PC-3 (cell line): Measurements from ENCODE around the gene MCF2L2.

Source experiments
- EZH2 ChIP-seq: fragments of 300-600 bp; sonication (generic); IDR thresholded peaks from one replicate; pipeline ENCODE4 v1.6.1; 2017; ENCODE audit warnings: antibody characterized with exemption, mild to moderate bottlenecking, low read length; ENCODE audit not compliant: unreplicated experiment
- TF ChIP-seq, protein P1 (sequence below): fragments of 300-600 bp; sonication (generic); conservative IDR thresholded peaks from 2 replicates; pipeline ENCODE4 v1.5.1; 2017; ENCODE audit warnings: antibody characterized with exemption, low read depth, mild to moderate bottlenecking, low read length

DNA sequence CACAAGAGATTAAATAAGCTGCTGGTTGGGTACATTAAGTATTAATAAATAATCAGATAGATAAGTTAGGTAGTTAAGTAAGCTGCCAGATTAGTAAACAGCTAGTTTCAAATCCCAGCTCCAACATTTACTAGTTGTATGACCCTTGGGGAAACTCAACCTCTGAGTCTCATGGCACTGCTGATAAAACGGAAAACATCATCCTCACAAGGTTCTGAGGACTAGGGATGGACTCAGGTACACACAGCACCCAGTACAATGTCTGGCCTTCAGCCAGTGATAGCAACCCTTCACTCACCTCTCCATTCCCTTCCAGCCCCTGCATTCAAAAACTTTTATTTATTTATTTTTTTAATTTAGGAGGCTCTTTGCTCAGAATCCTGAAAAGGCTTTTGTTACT is 143.1 kb downstream of the MCF2L2 start:
- TF ChIP-seq, protein P1, sequence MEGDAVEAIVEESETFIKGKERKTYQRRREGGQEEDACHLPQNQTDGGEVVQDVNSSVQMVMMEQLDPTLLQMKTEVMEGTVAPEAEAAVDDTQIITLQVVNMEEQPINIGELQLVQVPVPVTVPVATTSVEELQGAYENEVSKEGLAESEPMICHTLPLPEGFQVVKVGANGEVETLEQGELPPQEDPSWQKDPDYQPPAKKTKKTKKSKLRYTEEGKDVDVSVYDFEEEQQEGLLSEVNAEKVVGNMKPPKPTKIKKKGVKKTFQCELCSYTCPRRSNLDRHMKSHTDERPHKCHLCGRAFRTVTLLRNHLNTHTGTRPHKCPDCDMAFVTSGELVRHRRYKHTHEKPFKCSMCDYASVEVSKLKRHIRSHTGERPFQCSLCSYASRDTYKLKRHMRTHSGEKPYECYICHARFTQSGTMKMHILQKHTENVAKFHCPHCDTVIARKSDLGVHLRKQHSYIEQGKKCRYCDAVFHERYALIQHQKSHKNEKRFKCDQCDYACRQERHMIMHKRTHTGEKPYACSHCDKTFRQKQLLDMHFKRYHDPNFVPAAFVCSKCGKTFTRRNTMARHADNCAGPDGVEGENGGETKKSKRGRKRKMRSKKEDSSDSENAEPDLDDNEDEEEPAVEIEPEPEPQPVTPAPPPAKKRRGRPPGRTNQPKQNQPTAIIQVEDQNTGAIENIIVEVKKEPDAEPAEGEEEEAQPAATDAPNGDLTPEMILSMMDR = no peak
- no peak for TF ChIP-seq EZH2
